ENCODE measurements around the gene NBL1.

NBL1 gene

DNA sequence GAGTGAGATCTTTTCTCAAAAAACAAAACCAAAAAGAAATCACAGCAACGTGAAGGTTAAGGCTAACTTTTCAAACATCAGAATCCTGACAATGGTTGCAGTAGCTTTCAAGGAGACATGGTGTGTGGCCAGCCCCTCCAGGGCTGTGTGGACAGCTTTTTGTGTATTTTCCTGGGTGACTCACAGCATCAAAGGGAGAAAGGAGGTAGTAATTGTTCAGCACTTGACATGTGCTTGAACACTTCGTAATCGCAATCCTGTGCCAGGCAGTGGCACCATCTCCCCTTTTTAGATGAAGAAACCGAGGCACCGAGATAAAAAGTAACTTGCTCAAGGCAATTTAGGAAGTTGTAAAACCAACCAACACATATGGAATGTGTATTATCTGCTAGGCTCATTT is 10.3 kb downstream of the NBL1 start:
- Histone ChIP-seq H3K4me3 (ENCODE audit: insufficient read depth, low read length, poor library complexity, severe bottlenecking) (no peak overlapping the region), H4K20me1 (ENCODE audit: low read depth, low read length) (no peaks in the 10 kb centered on the region), H3F3A (ENCODE audit: insufficient read depth) (no peaks in the 10 kb centered on the region), H3K79me2 (ENCODE audit: insufficient read depth, low read length) (no peaks in the 10 kb centered on the region), H3K9me3 (ENCODE audit: insufficient read depth, low read length) (no peaks in the 10 kb centered on the region), H3K36me3 (ENCODE audit: low read length) (no peaks in the 10 kb centered on the region), H3K9me2 (replicated peaks; ENCODE audit: insufficient read depth, low read length) (no peaks in the 10 kb centered on the region), H3K4me2 (ENCODE audit: low read depth, low read length, poor library complexity, severe bottlenecking) (no peak overlapping the region), H3K9ac (ENCODE audit: low read length) (no peak overlapping the region), H3K27ac (ENCODE audit: low read depth, low read length) (no peak overlapping the region), H2AFZ (ENCODE audit: low read depth, low read length, severe bottlenecking) (no peak overlapping the region), H3K27me3 (ENCODE audit: low read length) (no peaks in the 10 kb centered on the region)
- TF ChIP-seq, protein P1, sequence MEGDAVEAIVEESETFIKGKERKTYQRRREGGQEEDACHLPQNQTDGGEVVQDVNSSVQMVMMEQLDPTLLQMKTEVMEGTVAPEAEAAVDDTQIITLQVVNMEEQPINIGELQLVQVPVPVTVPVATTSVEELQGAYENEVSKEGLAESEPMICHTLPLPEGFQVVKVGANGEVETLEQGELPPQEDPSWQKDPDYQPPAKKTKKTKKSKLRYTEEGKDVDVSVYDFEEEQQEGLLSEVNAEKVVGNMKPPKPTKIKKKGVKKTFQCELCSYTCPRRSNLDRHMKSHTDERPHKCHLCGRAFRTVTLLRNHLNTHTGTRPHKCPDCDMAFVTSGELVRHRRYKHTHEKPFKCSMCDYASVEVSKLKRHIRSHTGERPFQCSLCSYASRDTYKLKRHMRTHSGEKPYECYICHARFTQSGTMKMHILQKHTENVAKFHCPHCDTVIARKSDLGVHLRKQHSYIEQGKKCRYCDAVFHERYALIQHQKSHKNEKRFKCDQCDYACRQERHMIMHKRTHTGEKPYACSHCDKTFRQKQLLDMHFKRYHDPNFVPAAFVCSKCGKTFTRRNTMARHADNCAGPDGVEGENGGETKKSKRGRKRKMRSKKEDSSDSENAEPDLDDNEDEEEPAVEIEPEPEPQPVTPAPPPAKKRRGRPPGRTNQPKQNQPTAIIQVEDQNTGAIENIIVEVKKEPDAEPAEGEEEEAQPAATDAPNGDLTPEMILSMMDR (IDR thresholded peaks at IDR 0.05; ENCODE audit: insufficient read depth, low read length, poor library complexity, severe bottlenecking), result no peak
- TF ChIP-seq EZH2phosphoT487 (conservative IDR thresholded peaks at IDR 0.05; ENCODE audit: low read length), result no peak

DNA sequence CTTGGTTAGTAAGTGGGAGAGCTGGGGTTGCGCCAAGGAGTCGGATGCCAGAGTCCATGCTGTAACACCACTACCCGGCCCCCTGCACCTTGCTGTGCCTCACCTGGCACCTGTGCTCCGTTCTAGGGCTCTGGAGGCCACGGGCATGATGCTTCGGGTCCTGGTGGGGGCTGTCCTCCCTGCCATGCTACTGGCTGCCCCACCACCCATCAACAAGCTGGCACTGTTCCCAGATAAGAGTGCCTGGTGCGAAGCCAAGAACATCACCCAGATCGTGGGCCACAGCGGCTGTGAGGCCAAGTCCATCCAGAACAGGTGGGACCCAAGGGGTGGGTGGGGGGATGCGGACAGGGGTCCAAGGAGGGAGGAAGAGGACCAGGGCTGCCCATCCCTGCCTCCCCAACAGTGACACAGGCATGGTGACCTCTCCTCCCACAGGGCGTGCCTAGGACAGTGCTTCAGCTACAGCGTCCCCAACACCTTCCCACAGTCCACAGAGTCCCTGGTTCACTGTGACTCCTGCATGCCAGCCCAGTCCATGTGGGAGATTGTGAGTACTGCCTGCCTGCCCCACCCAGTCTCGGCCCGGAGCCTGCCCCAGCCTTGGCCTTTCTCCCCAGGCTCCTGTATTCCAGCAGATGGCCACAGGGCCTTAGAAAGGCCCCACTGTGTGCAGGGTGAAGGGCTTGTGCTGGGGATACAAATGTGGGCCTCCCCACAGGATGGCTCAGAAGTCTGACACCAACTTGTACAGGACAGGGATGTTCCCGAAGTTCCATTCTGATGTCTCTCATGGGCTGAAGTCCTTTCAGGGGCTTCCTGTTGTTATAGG is 11.0 kb downstream of the NBL1 start:
- Histone ChIP-seq H2AFZ (ENCODE audit: low read depth, low read length, severe bottlenecking) (no peak overlapping the region), H3K27me3 (ENCODE audit: low read length) (no peaks in the 10 kb centered on the region), H3K4me2 (ENCODE audit: low read depth, low read length, poor library complexity, severe bottlenecking) (no peak overlapping the region), H3F3A (ENCODE audit: insufficient read depth) (no peaks in the 10 kb centered on the region), H3K79me2 (ENCODE audit: insufficient read depth, low read length) (no peaks in the 10 kb centered on the region), H3K9me2 (replicated peaks; ENCODE audit: insufficient read depth, low read length) (no peaks in the 10 kb centered on the region), H3K27ac (ENCODE audit: low read depth, low read length) (no peak overlapping the region), H4K20me1 (ENCODE audit: low read depth, low read length) (no peaks in the 10 kb centered on the region), H3K36me3 (ENCODE audit: low read length) (no peaks in the 10 kb centered on the region), H3K4me3 (ENCODE audit: insufficient read depth, low read length, poor library complexity, severe bottlenecking) (no peak overlapping the region), H3K9me3 (ENCODE audit: insufficient read depth, low read length) (no peaks in the 10 kb centered on the region), H3K9ac (ENCODE audit: low read length) (no peak overlapping the region)
- TF ChIP-seq, protein P1 (IDR thresholded peaks at IDR 0.05; ENCODE audit: insufficient read depth, low read length, poor library complexity, severe bottlenecking), result no peak
- no peak for TF ChIP-seq EZH2phosphoT487 (conservative IDR thresholded peaks at IDR 0.05; ENCODE audit: low read length)

DNA sequence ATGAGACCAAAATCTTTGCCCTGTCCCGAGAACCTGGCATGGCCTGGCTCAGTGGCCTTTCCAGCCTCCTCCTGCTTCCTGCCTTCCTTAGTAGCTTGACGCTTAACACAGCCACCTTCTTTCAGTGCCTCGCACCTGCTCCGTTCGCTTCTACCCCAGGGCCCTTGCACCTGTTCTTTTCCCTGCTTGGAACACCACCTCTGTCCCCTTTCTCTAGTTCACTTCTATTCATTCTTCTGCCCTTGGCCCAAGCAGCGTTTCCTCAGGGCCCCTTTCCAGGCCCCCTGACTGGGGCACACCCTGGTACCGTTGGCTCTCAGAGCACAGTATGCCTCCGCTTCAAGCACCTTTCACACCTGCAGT is 11.6 kb downstream of the NBL1 start:
- H3K9me2 ChIP-seq (replicated peaks; ENCODE audit: insufficient read depth, low read length), result no peaks in the 10 kb centered on the region
- H3K36me3 ChIP-seq (ENCODE audit: low read length), result no peaks in the 10 kb centered on the region
- H3K79me2 ChIP-seq (ENCODE audit: insufficient read depth, low read length), result no peaks in the 10 kb centered on the region
- no peak overlapping the region for H3K4me3 ChIP-seq (ENCODE audit: insufficient read depth, low read length, poor library complexity, severe bottlenecking)
- no peak overlapping the region for H3K9ac ChIP-seq (ENCODE audit: low read length)
- no peaks in the 10 kb centered on the region for H3F3A ChIP-seq (ENCODE audit: insufficient read depth)
- TF ChIP-seq, protein P1 (IDR thresholded peaks at IDR 0.05; ENCODE audit: insufficient read depth, low read length, poor library complexity, severe bottlenecking), result no peak
- no peak for TF ChIP-seq EZH2phosphoT487 (conservative IDR thresholded peaks at IDR 0.05; ENCODE audit: low read length)
- no peaks in the 10 kb centered on the region for H3K27me3 ChIP-seq (ENCODE audit: low read length)
- H3K27ac ChIP-seq (ENCODE audit: low read depth, low read length), result no peak overlapping the region
- H4K20me1 ChIP-seq (ENCODE audit: low read depth, low read length), result no peaks in the 10 kb centered on the region
- H3K4me2 ChIP-seq (ENCODE audit: low read depth, low read length, poor library complexity, severe bottlenecking), result no peak overlapping the region
- no peaks in the 10 kb centered on the region for H3K9me3 ChIP-seq (ENCODE audit: insufficient read depth, low read length)
- no peak overlapping the region for H2AFZ ChIP-seq (ENCODE audit: low read depth, low read length, severe bottlenecking)
